ENCODE data around the gene SLC35F3. TPM values are rescaled to one million over a fixed set of nuclear protein-coding genes. Genes with fewer than 3 reads are reported as not detected.
A peak's percentile ranks its signal among the peaks of the same experiment; 100 is the strongest.
"Not testable (repeated sequence)": the region's sequence is repeated elsewhere in the genome, so short reads cannot be mapped to it uniquely, and the experiment has no call there.

The SLC35F3 gene
- total RNA-seq, 1 donor from 2014 or later, result 2.6 TPM

DNA sequence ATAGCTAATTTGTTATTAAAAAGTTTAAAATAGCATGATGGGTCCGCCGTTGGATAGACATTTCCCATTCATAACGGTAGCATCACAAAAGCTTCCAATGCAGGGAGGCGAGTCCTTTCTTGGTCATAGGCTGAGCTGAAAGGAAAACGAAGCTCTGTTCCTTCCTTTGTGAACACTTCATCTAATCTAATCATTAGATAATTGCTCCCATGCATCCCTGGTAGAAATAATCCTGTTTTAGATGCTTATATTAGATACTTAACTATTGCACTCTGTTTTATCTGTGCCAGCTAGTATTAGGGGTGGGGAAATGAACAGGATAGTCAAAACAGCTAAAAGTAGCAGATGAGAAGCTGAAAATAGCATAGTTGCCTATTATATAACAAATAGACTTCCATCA is 215.0 kb downstream of the SLC35F3 start:
- Mint-ChIP-seq H3K4me3 (no peak overlapping the region), H3K4me1 (peaks cover 22% of the 10 kb centered on the region), H3K27ac (ENCODE audit: unreplicated experiment) (no peak overlapping the region), H3K27me3 (ENCODE audit: low read depth) (peaks cover 2% of the 10 kb centered on the region), H3K36me3 (ENCODE audit: low read depth) (no peaks in the 10 kb centered on the region), H3K9me3 (peaks cover 3% of the 10 kb centered on the region)
- no peak for DNase-seq (ENCODE audit: low read depth, low spot score)
- TF ChIP-seq, protein P1, sequence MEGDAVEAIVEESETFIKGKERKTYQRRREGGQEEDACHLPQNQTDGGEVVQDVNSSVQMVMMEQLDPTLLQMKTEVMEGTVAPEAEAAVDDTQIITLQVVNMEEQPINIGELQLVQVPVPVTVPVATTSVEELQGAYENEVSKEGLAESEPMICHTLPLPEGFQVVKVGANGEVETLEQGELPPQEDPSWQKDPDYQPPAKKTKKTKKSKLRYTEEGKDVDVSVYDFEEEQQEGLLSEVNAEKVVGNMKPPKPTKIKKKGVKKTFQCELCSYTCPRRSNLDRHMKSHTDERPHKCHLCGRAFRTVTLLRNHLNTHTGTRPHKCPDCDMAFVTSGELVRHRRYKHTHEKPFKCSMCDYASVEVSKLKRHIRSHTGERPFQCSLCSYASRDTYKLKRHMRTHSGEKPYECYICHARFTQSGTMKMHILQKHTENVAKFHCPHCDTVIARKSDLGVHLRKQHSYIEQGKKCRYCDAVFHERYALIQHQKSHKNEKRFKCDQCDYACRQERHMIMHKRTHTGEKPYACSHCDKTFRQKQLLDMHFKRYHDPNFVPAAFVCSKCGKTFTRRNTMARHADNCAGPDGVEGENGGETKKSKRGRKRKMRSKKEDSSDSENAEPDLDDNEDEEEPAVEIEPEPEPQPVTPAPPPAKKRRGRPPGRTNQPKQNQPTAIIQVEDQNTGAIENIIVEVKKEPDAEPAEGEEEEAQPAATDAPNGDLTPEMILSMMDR (conservative IDR thresholded peaks at IDR 0.05), result no peak

DNA sequence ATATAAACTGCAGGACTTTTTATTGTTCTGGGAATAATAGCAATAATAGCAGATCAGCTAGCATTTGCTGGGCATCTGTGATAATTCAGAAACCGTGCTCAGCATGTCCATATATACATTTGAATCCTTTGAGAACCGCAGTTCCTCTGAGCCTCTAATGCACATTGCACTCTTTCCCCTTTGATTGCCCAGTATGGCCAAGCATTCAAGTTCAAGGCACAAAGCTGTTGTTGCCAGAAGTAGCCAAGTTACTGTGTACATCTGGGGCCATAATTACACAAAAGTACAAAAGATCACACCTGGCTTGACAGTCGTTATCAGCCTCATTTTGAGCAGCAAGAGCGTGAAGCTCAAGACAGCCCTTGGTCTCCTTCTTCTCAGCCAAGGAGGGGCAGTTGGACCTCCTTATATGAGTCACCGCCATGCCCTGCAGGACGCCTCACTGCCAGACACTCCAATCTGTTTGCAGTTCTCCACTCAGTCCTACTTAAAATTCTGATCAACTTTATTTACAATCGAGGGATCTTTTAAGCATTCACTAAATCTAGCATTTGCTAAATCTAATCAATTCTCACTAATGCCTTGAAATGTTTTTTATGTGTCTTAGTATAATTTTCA is 216.0 kb downstream of the SLC35F3 start:
- H3K9me3 Mint-ChIP-seq, result peaks cover 3% of the 10 kb centered on the region
- peaks cover 18% of the 10 kb centered on the region for H3K4me1 Mint-ChIP-seq
- TF ChIP-seq, protein P1 (conservative IDR thresholded peaks at IDR 0.05), result no peak
- no peak for DNase-seq (ENCODE audit: low read depth, low spot score)
- no peak overlapping the region for H3K4me3 Mint-ChIP-seq
- no peak overlapping the region for H3K27ac Mint-ChIP-seq (ENCODE audit: unreplicated experiment)
- no peaks in the 10 kb centered on the region for H3K36me3 Mint-ChIP-seq (ENCODE audit: low read depth)
- peaks cover 8% of the 10 kb centered on the region for H3K27me3 Mint-ChIP-seq (ENCODE audit: low read depth)

DNA sequence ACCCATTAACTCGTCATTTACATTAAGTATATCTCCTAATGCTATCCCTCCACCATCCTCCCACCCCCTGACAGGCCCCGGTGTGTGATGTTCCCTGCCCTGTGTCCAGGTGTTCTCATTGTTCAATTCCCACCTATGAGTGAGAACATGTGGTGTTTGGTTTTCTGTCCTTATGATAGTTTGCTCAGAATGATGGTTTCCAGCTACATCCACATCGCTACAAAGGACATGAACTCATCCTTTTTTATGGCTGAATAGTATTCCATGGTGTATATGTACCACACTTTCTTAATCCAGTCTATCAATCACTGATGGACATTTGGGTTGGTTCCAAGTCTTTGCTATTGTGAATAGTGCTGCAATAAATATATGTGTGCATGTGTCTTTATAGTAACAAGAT is 217.2 kb downstream of the SLC35F3 start:
- H3K4me1 Mint-ChIP-seq, result peaks cover 20% of the 10 kb centered on the region
- not testable (repeated sequence) for H3K4me3 Mint-ChIP-seq

DNA sequence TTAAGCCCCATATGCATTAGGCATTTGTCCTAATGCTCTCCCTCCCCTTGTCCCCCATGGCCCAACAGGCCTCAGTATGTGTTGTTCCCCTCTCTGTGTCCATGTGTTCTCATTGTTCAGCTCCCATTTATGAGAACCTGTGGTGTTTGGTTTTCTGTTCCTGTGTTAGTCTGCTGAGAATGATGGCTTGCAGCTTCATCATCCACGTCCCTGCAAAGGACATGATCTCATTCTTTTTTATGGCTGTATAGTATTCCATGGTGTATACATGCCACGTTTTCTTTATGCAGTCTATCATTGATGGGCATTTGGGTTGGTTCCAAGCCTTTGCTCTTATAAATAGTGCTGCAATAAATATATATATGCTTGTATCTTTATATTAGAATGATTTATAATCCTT is 218.1 kb downstream of the SLC35F3 start:
- Mint-ChIP-seq H3K4me1 (peaks cover 20% of the 10 kb centered on the region), H3K27me3 (ENCODE audit: low read depth) (peaks cover 26% of the 10 kb centered on the region), H3K27ac (ENCODE audit: unreplicated experiment) (peak overlapping the region; percentile 60)
- H3K4me3 Mint-ChIP-seq; H3K36me3 Mint-ChIP-seq (ENCODE audit: low read depth); DNase-seq (ENCODE audit: low read depth, low spot score); H3K9me3 Mint-ChIP-seq: not testable (repeated sequence)

More for the DNA sequence above, 217.2 kb downstream of the SLC35F3 start:
- peaks cover 20% of the 10 kb centered on the region for H3K27me3 Mint-ChIP-seq (ENCODE audit: low read depth)
- H3K9me3 Mint-ChIP-seq; H3K27ac Mint-ChIP-seq (ENCODE audit: unreplicated experiment); DNase-seq (ENCODE audit: low read depth, low spot score); H3K36me3 Mint-ChIP-seq (ENCODE audit: low read depth): not testable (repeated sequence)

DNA sequence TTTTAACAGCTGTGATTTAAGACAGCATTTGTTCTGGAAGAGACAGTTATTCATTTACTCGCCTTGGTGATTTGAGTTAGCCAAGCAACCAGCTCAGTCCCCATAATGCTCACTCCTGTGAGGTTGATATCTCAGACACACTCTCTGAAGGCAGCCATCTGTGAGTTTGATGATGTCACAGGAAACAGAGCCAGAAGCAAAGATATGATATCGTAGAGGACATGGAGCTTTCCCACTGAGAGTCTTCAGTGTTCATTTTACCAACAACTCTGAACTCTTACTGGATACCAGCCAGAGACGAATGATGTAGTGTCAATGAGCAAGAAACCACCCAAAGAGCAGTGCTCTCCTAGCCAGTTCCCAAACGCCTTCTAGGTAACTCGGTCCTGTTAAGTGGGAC is 219.4 kb downstream of the SLC35F3 start:
- H3K36me3 Mint-ChIP-seq (ENCODE audit: low read depth), result no peaks in the 10 kb centered on the region
- peaks cover 14% of the 10 kb centered on the region for H3K4me1 Mint-ChIP-seq
- TF ChIP-seq, protein P1 (conservative IDR thresholded peaks at IDR 0.05), result no peak
- H3K27ac Mint-ChIP-seq (ENCODE audit: unreplicated experiment), result no peak overlapping the region
- no peak overlapping the region for H3K4me3 Mint-ChIP-seq
- H3K9me3 Mint-ChIP-seq, result peaks cover 3% of the 10 kb centered on the region
- no peak for DNase-seq (ENCODE audit: low read depth, low spot score)
- peaks cover 26% of the 10 kb centered on the region for H3K27me3 Mint-ChIP-seq (ENCODE audit: low read depth)

DNA sequence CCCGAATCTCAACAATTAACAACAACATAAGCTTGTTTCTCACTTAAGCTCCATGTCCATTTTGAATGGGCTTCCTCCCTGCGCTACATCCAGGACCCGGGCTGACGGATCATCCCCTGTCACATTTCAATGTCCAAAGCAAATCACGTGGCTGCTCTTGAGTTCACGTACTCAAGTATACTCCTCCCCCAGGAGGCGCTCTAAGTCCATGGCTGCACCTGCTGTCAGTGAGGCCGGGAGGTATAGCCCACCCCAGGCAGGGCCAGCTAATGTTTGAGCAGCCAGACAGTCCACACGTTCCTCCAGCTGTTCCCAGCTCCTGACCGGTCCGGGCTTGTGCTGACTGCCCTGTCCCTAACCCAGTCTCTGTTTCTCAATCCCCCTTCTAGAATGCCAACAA is 220.8 kb downstream of the SLC35F3 start:
- Mint-ChIP-seq H3K9me3 (peaks cover 3% of the 10 kb centered on the region), H3K4me3 (no peak overlapping the region), H3K27me3 (ENCODE audit: low read depth) (peaks cover 26% of the 10 kb centered on the region), H3K4me1 (peaks cover 14% of the 10 kb centered on the region), H3K36me3 (ENCODE audit: low read depth) (no peaks in the 10 kb centered on the region), H3K27ac (ENCODE audit: unreplicated experiment) (no peak overlapping the region)
- TF ChIP-seq, protein P1 (conservative IDR thresholded peaks at IDR 0.05), result peak; percentile 56
- peak; percentile 59 for DNase-seq (ENCODE audit: low read depth, low spot score)

Measured in neural crest cell (in vitro differentiated cells).